Medulla oblongata (tissue), 1 donor: Measurements from ENCODE around the gene TAF10.

ENCODE experiments used
- DNase-seq: peaks from one replicate; pipeline ENCODE4 v3.0.0-alpha.2; 2015; ENCODE audit errors: extremely low spot score

Gene TAF10

GRCh38 chr11:6625156-6625831 lies 13.3 kb upstream of the TAF10 start:
- DNase-seq = no peak

- no peak for DNase-seq
These were observed 11.7 kb upstream of the TAF10 start for GRCh38 chr11:6623391-6624363.

- no peak for DNase-seq
These were observed 10.5 kb upstream of the TAF10 start for GRCh38 chr11:6622261-6623171.

DNA sequence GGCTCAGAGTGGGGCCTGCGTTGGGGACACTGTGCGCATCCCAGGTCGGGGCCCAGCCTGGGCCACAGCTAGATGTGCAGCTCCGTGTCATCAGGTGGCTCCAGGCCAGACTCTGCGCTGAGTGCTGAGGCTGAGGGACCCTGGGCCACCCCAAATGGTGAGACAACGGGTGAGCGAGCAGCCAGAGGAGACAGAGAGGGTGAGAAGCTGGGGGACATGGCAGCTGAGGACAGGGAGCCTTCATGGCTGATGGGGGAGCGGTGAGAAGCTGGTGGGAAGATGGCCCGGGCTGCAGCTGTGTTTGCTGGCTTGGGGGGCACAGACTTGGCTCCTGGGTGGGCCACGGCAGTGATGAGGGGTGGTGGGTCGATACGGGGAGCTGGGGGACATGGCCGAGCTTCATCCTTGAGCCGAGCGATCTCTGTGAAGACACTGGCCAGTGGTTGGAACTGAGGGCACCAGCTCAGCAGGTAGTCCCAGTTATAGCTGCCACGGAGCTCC lies 9.7 kb upstream of the TAF10 start:
- no peak for DNase-seq

DNA sequence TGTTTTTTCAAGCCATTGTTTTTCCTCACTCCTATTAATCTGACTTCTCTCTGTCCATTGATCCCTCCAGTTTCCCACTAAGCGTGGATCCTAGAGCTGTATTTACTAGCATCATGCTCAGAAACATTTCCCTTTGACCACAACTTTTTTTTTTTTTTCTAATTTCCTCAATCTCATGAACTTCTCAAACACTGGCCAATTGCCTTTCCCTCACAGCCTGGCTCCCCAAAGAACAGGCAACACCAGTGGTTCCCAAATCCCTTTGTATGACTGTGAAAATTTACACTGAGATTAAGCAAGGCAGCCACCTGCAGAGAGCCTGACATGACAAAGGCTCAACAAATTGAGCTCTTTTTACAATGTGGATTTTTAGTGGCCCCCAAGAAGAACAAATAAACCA lies 8.6 kb upstream of the TAF10 start:
- DNase-seq = no peak

DNA sequence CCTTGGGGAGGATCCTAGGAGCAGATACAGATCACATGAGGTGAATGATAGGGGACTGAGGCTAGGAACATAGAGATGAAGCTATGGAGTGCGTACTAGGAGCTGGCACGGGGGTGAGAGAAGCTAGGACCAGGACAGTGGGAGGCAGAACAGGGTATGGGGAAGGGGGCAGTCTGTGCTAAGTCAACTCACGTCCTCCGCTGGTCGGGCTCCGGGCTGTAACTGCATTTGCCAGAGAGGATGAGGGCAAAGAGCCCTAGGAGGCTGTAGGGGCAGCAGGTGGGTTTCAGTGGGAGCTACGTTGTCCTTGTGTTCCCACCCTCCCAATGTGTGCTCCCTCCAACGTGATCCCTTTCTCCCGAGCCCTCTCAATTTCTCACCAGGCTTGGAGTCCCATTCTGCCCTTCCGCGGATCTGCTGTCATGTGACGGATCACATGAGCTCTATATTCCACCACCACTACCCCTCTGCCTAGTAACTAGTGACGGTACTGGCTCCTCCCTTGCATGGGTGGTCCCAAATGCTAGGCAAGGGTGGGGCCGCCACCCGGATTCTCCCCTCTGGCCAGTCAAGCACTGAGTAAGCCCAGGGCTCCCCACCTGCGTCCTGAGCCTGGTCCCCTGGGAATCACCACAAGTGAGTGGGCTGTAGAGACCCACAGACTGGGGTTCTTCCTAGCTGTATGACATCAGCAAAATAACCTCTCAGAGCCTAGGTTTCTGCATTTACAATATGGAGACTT lies 7.2 kb upstream of the TAF10 start, which contains the start of gene TPP1:
TSS of gene TPP1 (minus strand) at position 419 of the 742 bp plus-strand sequence. CDS start at position 397, 22 bp downstream.
- DNase-seq = peak; percentile 99

GRCh38 chr11:6618117-6619003 lies 6.3 kb upstream of the TAF10 start:
- DNase-seq = peak; percentile 82

DNA sequence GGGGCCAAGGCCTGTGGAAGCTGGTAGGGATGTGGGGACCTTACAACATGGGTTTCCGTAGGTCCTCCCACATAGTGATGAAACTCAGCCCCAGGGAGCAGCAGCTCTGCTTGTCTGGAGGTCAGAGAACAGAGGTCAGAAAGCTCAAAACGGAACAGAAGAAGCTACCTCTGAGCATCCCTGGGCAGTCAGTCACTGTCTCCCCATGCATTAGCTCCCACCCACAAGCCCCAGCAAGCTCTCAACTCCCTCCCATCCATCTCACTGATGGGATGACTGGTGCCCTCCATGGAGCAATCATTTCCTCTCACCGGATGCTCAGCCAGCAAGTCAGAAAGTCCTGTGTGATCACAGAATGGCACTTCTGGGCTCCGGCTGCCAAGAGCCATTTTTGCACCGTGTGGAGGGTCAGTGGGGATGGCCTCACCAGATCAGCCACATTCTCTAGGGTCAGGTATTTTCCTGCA lies 5.3 kb upstream of the TAF10 start:
- no peak for DNase-seq

DNA sequence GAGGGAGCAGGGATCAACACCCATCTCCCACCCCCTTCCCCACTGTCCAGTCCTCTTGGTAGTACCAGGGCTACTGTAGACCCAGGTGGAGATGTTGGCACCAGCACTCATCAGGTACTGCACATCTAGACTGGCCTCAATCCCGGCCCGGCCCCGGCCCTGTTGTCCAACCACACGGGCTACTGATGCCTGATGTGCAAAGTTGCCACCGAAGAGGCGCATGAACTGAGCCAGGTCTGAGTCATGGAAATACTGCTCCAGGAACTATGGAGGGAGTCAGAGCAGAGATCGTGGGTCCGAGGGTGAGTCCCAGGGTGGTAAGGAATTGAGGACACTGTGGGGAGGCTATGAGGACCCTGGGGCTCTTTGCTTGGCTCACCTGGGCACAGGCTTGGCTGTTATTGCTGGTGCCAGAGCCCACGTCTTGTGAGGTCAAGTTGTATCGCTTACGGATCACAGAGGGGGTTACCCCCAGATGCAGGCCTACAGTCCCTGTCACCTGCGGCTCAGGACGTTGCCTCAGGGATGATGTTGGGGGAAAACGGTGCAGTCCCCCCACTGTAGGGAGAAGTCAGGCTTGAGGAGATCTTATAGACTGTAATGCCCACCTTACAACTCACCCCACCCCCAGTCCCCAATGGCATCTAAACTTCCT lies 4.7 kb upstream of the TAF10 start:
- DNase-seq = no peak

DNA sequence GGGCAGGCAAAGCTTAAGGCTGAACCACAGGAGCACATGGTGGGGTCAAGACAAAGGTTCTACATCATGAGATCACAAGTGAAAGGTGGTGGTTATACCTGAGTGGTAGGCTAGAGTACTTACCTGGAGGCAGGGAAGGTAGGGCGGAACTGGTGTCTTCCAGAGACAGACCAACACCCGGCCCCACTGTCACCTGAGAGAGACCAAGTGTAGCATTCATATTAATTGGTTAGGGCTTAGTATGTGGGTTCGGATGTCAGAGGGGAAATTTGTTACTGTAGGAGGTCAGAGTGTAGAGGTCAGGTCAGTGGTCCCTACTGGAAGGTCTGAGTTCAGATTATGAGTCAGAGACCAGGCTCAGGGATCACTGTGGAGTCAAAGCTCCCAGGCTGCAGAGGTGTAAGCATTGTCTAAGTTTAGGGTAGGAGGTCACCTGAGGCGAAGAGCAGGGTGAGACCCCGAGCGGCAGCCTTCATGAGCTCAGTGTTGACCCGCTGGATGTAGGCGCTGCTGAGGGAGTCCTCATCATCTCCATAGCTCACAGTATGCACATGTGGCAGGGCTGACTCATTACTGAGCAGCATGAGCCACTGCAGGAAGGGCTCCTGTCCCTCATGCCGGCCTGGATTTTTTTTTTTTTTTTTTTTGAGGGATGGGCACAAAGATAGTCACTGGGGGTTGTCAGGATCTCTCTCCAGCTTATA lies 4.0 kb upstream of the TAF10 start:
- no peak for DNase-seq

GRCh38 chr11:6615046-6615445 lies 3.0 kb upstream of the TAF10 start:
- no peak for DNase-seq

GRCh38 chr11:6614446-6614845 lies 2.4 kb upstream of the TAF10 start:
- no peak for DNase-seq

DNA sequence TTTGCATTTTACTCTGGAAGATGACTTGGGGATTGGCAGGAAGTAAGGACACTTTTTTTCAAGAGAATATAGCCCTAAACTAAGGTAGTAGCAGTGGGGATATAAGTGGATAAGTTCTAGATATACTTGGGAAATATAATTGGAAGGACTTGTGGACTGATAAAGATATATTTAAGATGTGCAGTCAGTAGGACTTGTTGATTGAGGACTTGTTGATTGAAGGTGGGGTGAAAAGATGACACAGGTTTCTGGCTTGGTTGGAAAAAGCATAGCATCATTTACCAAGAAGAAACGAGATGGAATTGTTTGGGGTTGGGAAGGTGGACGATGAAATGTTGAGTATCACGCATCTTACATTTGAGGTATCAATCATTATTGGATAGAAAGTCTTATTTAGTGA lies 1.5 kb upstream of the TAF10 start:
- DNase-seq = no peak

DNA sequence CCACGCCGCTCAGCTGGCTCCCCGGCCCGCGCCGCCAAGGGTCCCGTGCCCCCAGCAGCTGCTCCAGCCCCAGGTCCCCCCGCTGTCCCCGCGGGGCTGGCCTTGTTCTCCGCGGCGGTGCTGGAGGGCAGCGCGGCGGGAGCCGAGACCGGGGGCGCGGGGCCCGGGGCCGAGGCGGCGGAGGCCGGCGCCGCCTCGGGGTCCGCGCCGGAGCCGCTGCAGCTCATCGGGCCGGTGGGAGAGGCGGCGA lies 128 bp downstream of the TAF10 start:
- no peak for DNase-seq

- no peak for DNase-seq
These were observed 689 bp downstream of the TAF10 start for GRCh38 chr11:6611092-6611962.

GRCh38 chr11:6610591-6610990 lies 1.4 kb downstream of the TAF10 start:
- no peak for DNase-seq

- no peak for DNase-seq
These were observed 2.5 kb downstream of the TAF10 start for GRCh38 chr11:6609502-6610015.
